Hepatocyte (in vitro differentiated cells): ENCODE results near the gene NOD1.

Source experiments
- CTCF ChIP-seq: fragments of 200-600 bp; sonication (generic); IDR thresholded peaks from 2 replicates; pipeline ENCODE4 v1.5.1; 2016; ENCODE audit warnings: antibody characterized with exemption, mild to moderate bottlenecking; ENCODE audit not compliant: poor library complexity
- EZH2 ChIP-seq: fragments of 200-600 bp; sonication (generic); IDR thresholded peaks from 2 replicates; pipeline ENCODE4 v1.6.1; 2016; ENCODE audit warnings: antibody characterized with exemption, mild to moderate bottlenecking, borderline replicate concordance
- EZH2phosphoT487 ChIP-seq: fragments of 200-600 bp; sonication (generic); IDR thresholded peaks from one replicate; pipeline ENCODE4 v1.6.1; 2018; ENCODE audit warnings: antibody characterized with exemption, mild to moderate bottlenecking, low read depth, moderate library complexity; ENCODE audit not compliant: unreplicated experiment, severe bottlenecking

- TF ChIP-seq EZH2 (no peak), CTCF (no peak), EZH2phosphoT487 (no peak)
These were observed 9.8 kb downstream of the NOD1 start for GRCh38 chr7:30468791-30469190.
